ENCODE data around the gene CPED1. TPM values are rescaled to one million over a fixed set of nuclear protein-coding genes. Genes with fewer than 3 reads are reported as not detected.

The CPED1 gene
- total RNA-seq, 4 donors from 2014 or later = 4.4 to 20.2 (median 14.0) TPM

DNA sequence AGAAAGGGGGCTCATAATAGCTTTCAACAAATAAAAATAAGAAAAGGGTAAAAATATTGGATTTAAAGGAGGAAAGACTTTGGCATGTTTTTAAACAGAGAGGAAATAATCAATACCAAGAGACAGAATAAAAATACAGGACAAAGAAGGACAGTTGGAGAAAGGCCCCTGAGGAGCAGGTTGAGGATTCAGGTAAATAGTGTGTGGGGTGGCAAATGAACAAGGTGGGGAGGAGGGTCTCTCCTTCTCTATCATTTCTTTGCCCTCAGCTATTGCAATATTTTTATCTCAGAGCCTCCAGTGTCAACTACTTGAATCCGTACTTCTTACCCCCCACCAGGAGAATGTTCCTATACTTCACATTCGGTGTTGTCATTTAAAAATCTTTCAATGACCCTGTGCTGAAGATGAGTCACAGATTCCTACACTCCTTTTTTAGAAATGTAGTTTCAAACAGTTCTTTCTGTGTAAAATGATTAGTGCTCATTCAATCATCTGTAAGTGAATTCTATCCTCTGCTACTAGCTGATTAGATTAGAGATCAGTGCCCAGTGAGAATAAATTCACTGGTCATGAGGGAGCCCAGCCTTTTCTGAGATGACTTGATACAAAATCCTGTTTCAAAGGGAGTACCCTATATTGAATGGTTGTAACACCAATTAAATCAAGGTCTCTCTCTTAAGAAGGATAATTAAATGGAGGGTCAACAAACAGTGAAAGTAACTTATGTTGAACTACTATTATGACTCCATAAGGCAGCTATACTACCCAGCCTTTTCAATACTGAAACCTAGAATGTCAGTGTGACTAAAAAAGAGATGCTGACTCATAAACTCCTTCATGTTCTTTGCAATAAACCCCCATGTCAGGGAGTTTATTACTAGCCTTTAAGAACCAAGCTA is 289.9 kb downstream of the CPED1 start:
- no peak for DNase-seq
- H3K9me3 ChIP-seq = no peaks in the 10 kb centered on the region
- no peaks in the 10 kb centered on the region for H3K27me3 ChIP-seq
- TF ChIP-seq POLR2AphosphoS5 (IDR thresholded peaks at IDR 0.05) (no peak), POLR2A (IDR thresholded peaks at IDR 0.05) (no peak), EP300 (IDR thresholded peaks at IDR 0.05; ENCODE audit: low read depth) (no peak)
- TF ChIP-seq, protein P1, sequence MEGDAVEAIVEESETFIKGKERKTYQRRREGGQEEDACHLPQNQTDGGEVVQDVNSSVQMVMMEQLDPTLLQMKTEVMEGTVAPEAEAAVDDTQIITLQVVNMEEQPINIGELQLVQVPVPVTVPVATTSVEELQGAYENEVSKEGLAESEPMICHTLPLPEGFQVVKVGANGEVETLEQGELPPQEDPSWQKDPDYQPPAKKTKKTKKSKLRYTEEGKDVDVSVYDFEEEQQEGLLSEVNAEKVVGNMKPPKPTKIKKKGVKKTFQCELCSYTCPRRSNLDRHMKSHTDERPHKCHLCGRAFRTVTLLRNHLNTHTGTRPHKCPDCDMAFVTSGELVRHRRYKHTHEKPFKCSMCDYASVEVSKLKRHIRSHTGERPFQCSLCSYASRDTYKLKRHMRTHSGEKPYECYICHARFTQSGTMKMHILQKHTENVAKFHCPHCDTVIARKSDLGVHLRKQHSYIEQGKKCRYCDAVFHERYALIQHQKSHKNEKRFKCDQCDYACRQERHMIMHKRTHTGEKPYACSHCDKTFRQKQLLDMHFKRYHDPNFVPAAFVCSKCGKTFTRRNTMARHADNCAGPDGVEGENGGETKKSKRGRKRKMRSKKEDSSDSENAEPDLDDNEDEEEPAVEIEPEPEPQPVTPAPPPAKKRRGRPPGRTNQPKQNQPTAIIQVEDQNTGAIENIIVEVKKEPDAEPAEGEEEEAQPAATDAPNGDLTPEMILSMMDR (IDR thresholded peaks at IDR 0.05) = no peak
- H3K4me3 ChIP-seq = no peak overlapping the region
- intact Hi-C loops (cut with DNase I; ENCODE audit: low total_unique reads) = no loop called here
- no peak overlapping the region for H3K27ac ChIP-seq
- 60 to 71% methylated on average over 2 of the region's 2 CpGs for WGBS, 2 donors (ENCODE audit: low coverage in 1 of 2)
- H3K36me3 ChIP-seq = no peaks in the 10 kb centered on the region
- in situ Hi-C loops (cut with MboI; ENCODE audit: low pct_ligation_motif_present in 1 of 4, low pct_unique_long_range_greater_than_20kb in 1 of 4, low sequenced_read_pairs in 3 of 4) = no loop called here
- peaks cover 0 to 4% (median 0%) of the 10 kb centered on the region in 4 donors for H3K4me1 ChIP-seq

DNA sequence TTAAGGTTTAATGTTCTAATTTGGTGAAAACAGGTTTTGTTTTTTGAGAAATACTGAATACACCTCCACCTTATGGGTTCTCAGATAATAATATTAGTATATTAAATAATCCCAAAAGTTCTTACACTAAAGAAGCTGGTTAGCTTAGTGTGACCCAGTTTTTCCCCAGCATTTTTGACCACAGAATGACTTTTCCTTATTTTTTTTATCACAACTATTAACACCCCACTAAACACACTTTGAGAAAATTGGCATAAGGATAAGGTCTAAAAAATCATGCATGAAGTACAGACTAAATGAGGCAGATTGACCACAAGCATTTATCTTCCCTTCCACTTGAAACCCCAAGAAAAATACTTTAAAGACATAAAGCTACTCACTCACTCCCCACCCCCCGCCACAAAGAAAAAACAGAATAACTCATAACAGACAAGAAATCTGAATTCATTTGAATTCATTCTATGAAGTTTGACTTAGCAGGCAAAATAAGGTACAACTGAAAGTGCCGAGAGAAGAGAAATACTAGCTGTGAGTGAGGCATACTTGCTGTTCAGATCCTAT is 290.6 kb downstream of the CPED1 start:
- 83 to 84% methylated on average over 2 of the region's 2 CpGs for WGBS, 2 donors (ENCODE audit: low coverage in 1 of 2)
- Histone ChIP-seq H3K36me3 (no peaks in the 10 kb centered on the region), H3K27me3 (no peaks in the 10 kb centered on the region), H3K4me3 (no peak overlapping the region), H3K4me1 (peaks cover 0 to 4% (median 0%) of the 10 kb centered on the region in 4 donors), H3K27ac (no peak overlapping the region), H3K9me3 (no peaks in the 10 kb centered on the region)
- DNase-seq = no peak
- intact Hi-C loops (cut with DNase I; ENCODE audit: low total_unique reads) = no loop called here
- TF ChIP-seq POLR2A (IDR thresholded peaks at IDR 0.05) = no peak
- TF ChIP-seq, protein P1 (IDR thresholded peaks at IDR 0.05) = no peak
- TF ChIP-seq EP300 (IDR thresholded peaks at IDR 0.05; ENCODE audit: low read depth) = no peak
- no peak for TF ChIP-seq POLR2AphosphoS5 (IDR thresholded peaks at IDR 0.05)
- in situ Hi-C loops (cut with MboI; ENCODE audit: low pct_ligation_motif_present in 1 of 4, low pct_unique_long_range_greater_than_20kb in 1 of 4, low sequenced_read_pairs in 3 of 4) = no loop called here

DNA sequence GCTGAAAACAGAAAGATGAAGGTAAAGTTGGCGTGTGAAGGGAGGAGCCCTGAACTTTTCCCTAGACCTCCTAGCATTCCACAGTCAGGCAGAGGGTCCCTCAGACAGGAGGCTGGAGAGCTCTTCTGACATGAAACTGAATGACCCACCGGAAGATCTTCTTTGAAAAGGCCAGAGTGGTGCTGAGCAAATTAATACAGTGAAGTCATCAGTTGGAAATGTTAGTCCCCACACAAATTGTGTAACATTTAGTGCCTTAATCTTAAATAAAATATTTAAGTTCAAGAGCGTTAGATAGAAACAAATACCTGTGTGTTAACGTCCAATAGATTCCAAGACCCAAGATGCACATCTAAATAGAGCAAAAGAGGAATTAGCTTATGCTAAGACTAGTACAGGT is 291.3 kb downstream of the CPED1 start:
- Histone ChIP-seq H3K36me3 (no peaks in the 10 kb centered on the region), H3K4me1 (peaks cover 0 to 4% (median 0%) of the 10 kb centered on the region in 4 donors), H3K27me3 (no peaks in the 10 kb centered on the region), H3K27ac (no peak overlapping the region), H3K9me3 (peaks cover 0 to 2% of the 10 kb centered on the region in 2 donors), H3K4me3 (no peak overlapping the region)
- no peak for TF ChIP-seq POLR2A (IDR thresholded peaks at IDR 0.05)
- TF ChIP-seq EP300 (IDR thresholded peaks at IDR 0.05; ENCODE audit: low read depth) = no peak
- TF ChIP-seq, protein P1 (IDR thresholded peaks at IDR 0.05) = no peak
- no peak for TF ChIP-seq POLR2AphosphoS5 (IDR thresholded peaks at IDR 0.05)
- intact Hi-C loops (cut with DNase I; ENCODE audit: low total_unique reads) (no loop called here), in situ Hi-C loops (cut with MboI; ENCODE audit: low pct_ligation_motif_present in 1 of 4, low pct_unique_long_range_greater_than_20kb in 1 of 4, low sequenced_read_pairs in 3 of 4) (no loop called here)
- WGBS, 2 donors (ENCODE audit: low coverage in 1 of 2) = 86 to 90% methylated on average over 4 of the region's 4 CpGs
- no peak for DNase-seq

DNA sequence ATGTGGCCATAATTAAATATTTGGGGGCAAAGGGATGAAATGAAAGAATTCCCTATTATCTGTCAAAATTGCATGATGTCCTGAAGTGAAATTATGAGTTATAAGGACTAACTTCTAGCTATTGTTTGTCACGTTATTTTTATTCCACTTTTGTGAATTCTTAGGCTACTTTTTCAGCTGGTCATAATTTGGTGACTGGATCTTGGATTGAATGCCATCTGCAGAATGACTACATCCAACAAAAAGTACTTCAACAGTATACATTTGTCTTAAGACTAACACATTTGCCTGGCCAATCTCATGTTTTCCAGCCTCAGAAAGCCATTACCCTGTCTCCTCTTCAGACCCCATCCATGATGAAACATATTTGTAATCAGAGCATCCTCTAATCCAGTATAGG is 292.1 kb downstream of the CPED1 start:
- Histone ChIP-seq H3K27me3 (no peaks in the 10 kb centered on the region), H3K4me3 (no peak overlapping the region), H3K36me3 (no peaks in the 10 kb centered on the region), H3K9me3 (peaks cover 0 to 4% of the 10 kb centered on the region in 2 donors), H3K27ac (no peak overlapping the region), H3K4me1 (peaks cover 0 to 4% (median 0%) of the 10 kb centered on the region in 4 donors)
- in situ Hi-C loops (cut with MboI; ENCODE audit: low pct_ligation_motif_present in 1 of 4, low pct_unique_long_range_greater_than_20kb in 1 of 4, low sequenced_read_pairs in 3 of 4) (no loop called here), intact Hi-C loops (cut with DNase I; ENCODE audit: low total_unique reads) (no loop called here)
- TF ChIP-seq POLR2AphosphoS5 (IDR thresholded peaks at IDR 0.05) (no peak), POLR2A (IDR thresholded peaks at IDR 0.05) (no peak), EP300 (IDR thresholded peaks at IDR 0.05; ENCODE audit: low read depth) (no peak)
- TF ChIP-seq, protein P1 (IDR thresholded peaks at IDR 0.05) = no peak
- no peak for DNase-seq
- WGBS, 2 donors (ENCODE audit: low coverage in 1 of 2) = 76 to 83% methylated on average over 1 of the region's 1 CpG

Measured in transverse colon (tissue), 4 donors.